Measurements from ENCODE around the gene NUDT10.

Gene NUDT10

GRCh38 chrX:51316271-51316670 lies 16.4 kb upstream of the NUDT10 start:
- ATAC-seq: no peak
- TF ChIP-seq TOX (CRISPR knock-in tag; IDR thresholded peaks at IDR 0.05; ENCODE audit: borderline replicate concordance): no peak
- no peak for TF ChIP-seq TCF4 (CRISPR knock-in tag; IDR thresholded peaks at IDR 0.05; ENCODE audit: borderline replicate concordance)
- TF ChIP-seq, protein P1, sequence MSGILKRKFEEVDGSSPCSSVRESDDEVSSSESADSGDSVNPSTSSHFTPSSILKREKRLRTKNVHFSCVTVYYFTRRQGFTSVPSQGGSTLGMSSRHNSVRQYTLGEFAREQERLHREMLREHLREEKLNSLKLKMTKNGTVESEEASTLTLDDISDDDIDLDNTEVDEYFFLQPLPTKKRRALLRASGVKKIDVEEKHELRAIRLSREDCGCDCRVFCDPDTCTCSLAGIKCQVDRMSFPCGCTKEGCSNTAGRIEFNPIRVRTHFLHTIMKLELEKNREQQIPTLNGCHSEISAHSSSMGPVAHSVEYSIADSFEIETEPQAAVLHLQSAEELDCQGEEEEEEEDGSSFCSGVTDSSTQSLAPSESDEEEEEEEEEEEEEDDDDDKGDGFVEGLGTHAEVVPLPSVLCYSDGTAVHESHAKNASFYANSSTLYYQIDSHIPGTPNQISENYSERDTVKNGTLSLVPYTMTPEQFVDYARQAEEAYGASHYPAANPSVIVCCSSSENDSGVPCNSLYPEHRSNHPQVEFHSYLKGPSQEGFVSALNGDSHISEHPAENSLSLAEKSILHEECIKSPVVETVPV (CRISPR knock-in tag; IDR thresholded peaks at IDR 0.05): no peak
- TF ChIP-seq ISL1 (CRISPR knock-in tag; IDR thresholded peaks at IDR 0.05): no peak
- no peak for TF ChIP-seq ZNF565 (CRISPR knock-in tag; conservative IDR thresholded peaks at IDR 0.05; ENCODE audit: low read depth)
- TF ChIP-seq CSDC2 (CRISPR knock-in tag; IDR thresholded peaks at IDR 0.05): no peak
- no peak for TF ChIP-seq BACH2 (CRISPR knock-in tag; IDR thresholded peaks at IDR 0.05; ENCODE audit: borderline replicate concordance)

- peak; percentile 46 for ATAC-seq
These were observed 542 bp downstream of the NUDT10 start for GRCh38 chrX:51332943-51333785.

DNA sequence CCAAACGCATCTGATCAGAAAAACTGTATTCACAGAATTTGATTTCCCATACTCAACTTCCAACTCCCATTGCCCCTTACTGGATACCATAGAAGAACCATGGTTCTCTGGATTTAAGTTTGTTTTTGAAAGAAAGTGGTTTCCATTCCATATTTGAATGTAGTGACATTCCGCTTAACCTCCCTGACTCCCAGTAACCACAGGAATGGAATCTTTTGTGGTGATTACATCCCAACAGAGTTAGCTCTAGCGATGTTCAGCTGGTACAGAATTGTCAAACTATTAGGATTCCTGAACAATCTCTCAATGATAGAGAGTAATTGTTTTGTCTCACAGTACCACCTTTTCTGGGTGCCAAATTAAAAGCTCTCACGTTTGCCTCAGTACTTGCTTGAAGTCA lies 1.7 kb downstream of the NUDT10 start:
- TF ChIP-seq ZNF8 (CRISPR knock-in tag; IDR thresholded peaks at IDR 0.05) (no peak), ISL1 (CRISPR knock-in tag; IDR thresholded peaks at IDR 0.05) (no peak), RARB (CRISPR knock-in tag; IDR thresholded peaks at IDR 0.05) (no peak), ZFP30 (CRISPR knock-in tag; IDR thresholded peaks at IDR 0.05) (no peak), ZNF565 (CRISPR knock-in tag; conservative IDR thresholded peaks at IDR 0.05; ENCODE audit: low read depth) (no peak), ZC3H10 (CRISPR knock-in tag; IDR thresholded peaks at IDR 0.05) (no peak), POU6F1 (CRISPR knock-in tag; IDR thresholded peaks at IDR 0.05; ENCODE audit: borderline replicate concordance, low read depth) (no peak), GLIS3 (CRISPR knock-in tag; IDR thresholded peaks at IDR 0.05) (no peak), BACH2 (CRISPR knock-in tag; IDR thresholded peaks at IDR 0.05; ENCODE audit: borderline replicate concordance) (no peak), PATZ1 (CRISPR knock-in tag; IDR thresholded peaks at IDR 0.05; ENCODE audit: borderline replicate concordance) (no peak), ZFP3 (CRISPR knock-in tag; IDR thresholded peaks at IDR 0.05) (no peak), ARNTL (CRISPR knock-in tag; IDR thresholded peaks at IDR 0.05; ENCODE audit: borderline replicate concordance, low read depth) (no peak), CSDC2 (CRISPR knock-in tag; IDR thresholded peaks at IDR 0.05) (no peak)
- TF ChIP-seq, protein P2, sequence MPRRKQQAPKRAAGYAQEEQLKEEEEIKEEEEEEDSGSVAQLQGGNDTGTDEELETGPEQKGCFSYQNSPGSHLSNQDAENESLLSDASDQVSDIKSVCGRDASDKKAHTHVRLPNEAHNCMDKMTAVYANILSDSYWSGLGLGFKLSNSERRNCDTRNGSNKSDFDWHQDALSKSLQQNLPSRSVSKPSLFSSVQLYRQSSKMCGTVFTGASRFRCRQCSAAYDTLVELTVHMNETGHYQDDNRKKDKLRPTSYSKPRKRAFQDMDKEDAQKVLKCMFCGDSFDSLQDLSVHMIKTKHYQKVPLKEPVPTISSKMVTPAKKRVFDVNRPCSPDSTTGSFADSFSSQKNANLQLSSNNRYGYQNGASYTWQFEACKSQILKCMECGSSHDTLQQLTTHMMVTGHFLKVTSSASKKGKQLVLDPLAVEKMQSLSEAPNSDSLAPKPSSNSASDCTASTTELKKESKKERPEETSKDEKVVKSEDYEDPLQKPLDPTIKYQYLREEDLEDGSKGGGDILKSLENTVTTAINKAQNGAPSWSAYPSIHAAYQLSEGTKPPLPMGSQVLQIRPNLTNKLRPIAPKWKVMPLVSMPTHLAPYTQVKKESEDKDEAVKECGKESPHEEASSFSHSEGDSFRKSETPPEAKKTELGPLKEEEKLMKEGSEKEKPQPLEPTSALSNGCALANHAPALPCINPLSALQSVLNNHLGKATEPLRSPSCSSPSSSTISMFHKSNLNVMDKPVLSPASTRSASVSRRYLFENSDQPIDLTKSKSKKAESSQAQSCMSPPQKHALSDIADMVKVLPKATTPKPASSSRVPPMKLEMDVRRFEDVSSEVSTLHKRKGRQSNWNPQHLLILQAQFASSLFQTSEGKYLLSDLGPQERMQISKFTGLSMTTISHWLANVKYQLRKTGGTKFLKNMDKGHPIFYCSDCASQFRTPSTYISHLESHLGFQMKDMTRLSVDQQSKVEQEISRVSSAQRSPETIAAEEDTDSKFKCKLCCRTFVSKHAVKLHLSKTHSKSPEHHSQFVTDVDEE (CRISPR knock-in tag; IDR thresholded peaks at IDR 0.05): no peak
- TF ChIP-seq, protein P1 (CRISPR knock-in tag; IDR thresholded peaks at IDR 0.05): no peak
- TF ChIP-seq, protein P3, sequence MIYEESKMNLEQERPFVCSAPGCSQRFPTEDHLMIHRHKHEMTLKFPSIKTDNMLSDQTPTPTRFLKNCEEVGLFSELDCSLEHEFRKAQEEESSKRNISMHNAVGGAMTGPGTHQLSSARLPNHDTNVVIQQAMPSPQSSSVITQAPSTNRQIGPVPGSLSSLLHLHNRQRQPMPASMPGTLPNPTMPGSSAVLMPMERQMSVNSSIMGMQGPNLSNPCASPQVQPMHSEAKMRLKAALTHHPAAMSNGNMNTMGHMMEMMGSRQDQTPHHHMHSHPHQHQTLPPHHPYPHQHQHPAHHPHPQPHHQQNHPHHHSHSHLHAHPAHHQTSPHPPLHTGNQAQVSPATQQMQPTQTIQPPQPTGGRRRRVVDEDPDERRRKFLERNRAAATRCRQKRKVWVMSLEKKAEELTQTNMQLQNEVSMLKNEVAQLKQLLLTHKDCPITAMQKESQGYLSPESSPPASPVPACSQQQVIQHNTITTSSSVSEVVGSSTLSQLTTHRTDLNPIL (CRISPR knock-in tag; IDR thresholded peaks at IDR 0.05; ENCODE audit: low read depth): no peak
- ATAC-seq: no peak
